ENCODE measurements around the gene SLC30A1. TPM values are rescaled to one million over a fixed set of nuclear protein-coding genes. Genes with fewer than 3 reads are reported as not detected.

Gene SLC30A1
- polyA plus RNA-seq, 3 donors, result 11.9 to 15.4 (median 13.2) TPM

DNA sequence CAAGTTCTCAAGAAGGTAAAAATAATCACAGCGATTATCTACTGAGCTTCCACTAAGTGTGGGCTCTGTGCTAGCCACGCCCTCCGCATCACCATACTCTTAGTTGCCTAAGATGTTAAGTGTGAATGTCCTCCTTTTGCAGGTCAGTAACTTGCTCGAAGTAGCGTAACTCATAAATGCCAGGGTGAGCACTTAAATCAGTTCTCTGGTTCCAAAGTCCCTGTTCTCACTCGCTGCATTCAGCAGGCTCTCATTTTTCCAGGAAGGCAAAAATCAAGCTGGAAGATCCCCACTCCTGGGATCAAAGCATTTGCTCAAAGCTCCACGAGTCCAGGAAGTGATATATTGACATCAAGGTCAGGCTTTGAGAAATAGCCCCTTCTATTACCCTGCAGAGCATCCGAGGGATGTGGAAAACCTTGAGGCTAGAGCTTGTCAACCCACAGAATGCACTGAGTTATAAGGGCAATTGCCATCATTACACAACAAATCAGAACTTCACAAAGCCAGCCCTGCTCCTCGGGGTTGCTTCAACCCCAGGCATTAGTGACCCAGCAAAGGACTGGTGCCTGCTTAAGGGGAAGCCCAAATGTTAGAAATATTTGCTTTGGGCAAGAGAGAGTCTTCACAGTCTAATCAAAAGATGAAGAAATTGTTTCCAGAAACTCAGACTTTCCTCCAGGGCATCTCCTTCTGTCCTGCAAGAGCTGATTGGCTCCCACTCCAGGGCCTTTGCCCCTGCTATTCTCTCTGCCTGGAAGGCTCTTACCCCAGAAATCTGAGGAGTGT is 19.5 kb downstream of the SLC30A1 start:
- H3K36me3 ChIP-seq (replicated peaks in 1 of 2; ENCODE audit: control insufficient read depth in 1 of 2, insufficient read depth in 2 of 2, low read length in 2 of 2), result no peaks in the 10 kb centered on the region
- H3K4me1 Mint-ChIP-seq, result peaks cover 4% of the 10 kb centered on the region
- 96% methylated on average over 8 of the region's 9 CpGs for WGBS (ENCODE audit: insufficient coverage)
- no peaks in the 10 kb centered on the region for H4K20me1 ChIP-seq (ENCODE audit: insufficient read depth, low read length)
- peak overlapping the region in 1 of 7 donors; percentile 72 for H3K27ac Mint-ChIP-seq
- no peak for DNase-seq
- no peaks in the 10 kb centered on the region for H3K27me3 ChIP-seq (ENCODE audit: control insufficient read depth in 2 of 2, insufficient read depth in 2 of 2, low read length in 2 of 2)
- H3K79me2 ChIP-seq (ENCODE audit: insufficient read depth, low read length), result no peaks in the 10 kb centered on the region
- H3K4me3 ChIP-seq (replicated peaks in 1 of 3; ENCODE audit: low read depth in 2 of 3, low read length in 3 of 3), result no peak overlapping the region
- no peak overlapping the region for H3K9ac ChIP-seq (ENCODE audit: insufficient read depth, low read length, poor library complexity, severe bottlenecking)
- H2AFZ ChIP-seq (ENCODE audit: insufficient read depth, low read depth, low read length, poor library complexity, severe bottlenecking), result no peak overlapping the region
- TF ChIP-seq, protein P1, sequence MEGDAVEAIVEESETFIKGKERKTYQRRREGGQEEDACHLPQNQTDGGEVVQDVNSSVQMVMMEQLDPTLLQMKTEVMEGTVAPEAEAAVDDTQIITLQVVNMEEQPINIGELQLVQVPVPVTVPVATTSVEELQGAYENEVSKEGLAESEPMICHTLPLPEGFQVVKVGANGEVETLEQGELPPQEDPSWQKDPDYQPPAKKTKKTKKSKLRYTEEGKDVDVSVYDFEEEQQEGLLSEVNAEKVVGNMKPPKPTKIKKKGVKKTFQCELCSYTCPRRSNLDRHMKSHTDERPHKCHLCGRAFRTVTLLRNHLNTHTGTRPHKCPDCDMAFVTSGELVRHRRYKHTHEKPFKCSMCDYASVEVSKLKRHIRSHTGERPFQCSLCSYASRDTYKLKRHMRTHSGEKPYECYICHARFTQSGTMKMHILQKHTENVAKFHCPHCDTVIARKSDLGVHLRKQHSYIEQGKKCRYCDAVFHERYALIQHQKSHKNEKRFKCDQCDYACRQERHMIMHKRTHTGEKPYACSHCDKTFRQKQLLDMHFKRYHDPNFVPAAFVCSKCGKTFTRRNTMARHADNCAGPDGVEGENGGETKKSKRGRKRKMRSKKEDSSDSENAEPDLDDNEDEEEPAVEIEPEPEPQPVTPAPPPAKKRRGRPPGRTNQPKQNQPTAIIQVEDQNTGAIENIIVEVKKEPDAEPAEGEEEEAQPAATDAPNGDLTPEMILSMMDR (IDR thresholded peaks at IDR 0.05), result no peak
- H3K9me3 Mint-ChIP-seq, result no peaks in the 10 kb centered on the region
- no peak overlapping the region for H3K4me3 Mint-ChIP-seq
- H3K36me3 Mint-ChIP-seq, result no peaks in the 10 kb centered on the region
- H3K9me3 ChIP-seq (replicated peaks in 1 of 2; ENCODE audit: control insufficient read depth in 1 of 2, insufficient read depth in 1 of 2, low read length in 2 of 2), result no peaks in the 10 kb centered on the region
- H3K27me3 Mint-ChIP-seq (ENCODE audit: low read depth in 3 of 3), result peaks cover 3 to 9% (median 6%) of the 10 kb centered on the region in 3 donors
- no peaks in the 10 kb centered on the region for H3K4me1 ChIP-seq (ENCODE audit: control insufficient read depth in 1 of 2, insufficient read depth in 2 of 2, low read length in 2 of 2)
- intact Hi-C loops (cut with micrococcal nuclease), result no loop called here
- no peak overlapping the region for H3K27ac ChIP-seq (ENCODE audit: low read depth in 1 of 2, low read length in 2 of 2)
- H3K4me2 ChIP-seq (replicated peaks; ENCODE audit: extremely low read depth, low read length, poor library complexity, severe bottlenecking), result no peak overlapping the region

DNA sequence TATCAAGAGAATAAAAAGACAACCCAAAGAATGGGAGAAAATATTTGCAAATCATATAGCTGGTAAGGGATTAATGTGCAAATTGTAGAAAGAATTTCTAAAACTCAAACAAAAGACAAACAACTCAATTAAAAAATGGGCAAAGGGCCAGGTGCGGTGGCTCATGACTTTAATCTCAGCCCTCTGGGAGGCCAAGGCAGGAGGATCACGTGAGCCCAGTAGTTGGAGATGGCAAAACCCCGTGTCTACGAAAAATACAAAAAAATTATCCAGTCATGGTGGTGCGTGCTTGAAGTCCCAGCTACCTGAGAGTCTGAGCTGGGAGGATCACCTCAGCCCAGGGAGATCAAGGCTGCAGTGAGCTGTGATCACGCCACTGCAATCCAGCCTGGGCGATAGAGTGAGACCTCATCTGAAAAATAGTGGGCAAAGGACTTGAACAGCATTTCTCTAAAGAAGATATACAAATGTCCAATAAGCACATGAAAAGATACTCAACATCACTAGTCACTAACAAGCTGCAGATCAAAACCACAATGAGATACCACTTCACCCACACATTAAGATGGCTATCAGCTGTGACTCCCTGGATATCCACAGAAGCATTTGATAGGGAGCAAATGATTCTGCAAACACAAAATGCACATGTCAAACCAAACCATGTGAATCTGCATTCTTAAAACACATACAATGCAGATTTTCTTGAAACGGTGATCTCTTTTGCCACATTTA is 20.9 kb downstream of the SLC30A1 start:
- no peak for DNase-seq
- H3K4me1 Mint-ChIP-seq, result no peaks in the 10 kb centered on the region
- Histone ChIP-seq H3K9ac (ENCODE audit: insufficient read depth, low read length, poor library complexity, severe bottlenecking) (no peak overlapping the region), H3K79me2 (ENCODE audit: insufficient read depth, low read length) (no peaks in the 10 kb centered on the region), H3K9me3 (replicated peaks in 1 of 2; ENCODE audit: control insufficient read depth in 1 of 2, insufficient read depth in 1 of 2, low read length in 2 of 2) (no peaks in the 10 kb centered on the region), H3K4me1 (ENCODE audit: control insufficient read depth in 1 of 2, insufficient read depth in 2 of 2, low read length in 2 of 2) (no peaks in the 10 kb centered on the region), H3K27me3 (ENCODE audit: control insufficient read depth in 2 of 2, insufficient read depth in 2 of 2, low read length in 2 of 2) (no peaks in the 10 kb centered on the region), H3K36me3 (replicated peaks in 1 of 2; ENCODE audit: control insufficient read depth in 1 of 2, insufficient read depth in 2 of 2, low read length in 2 of 2) (no peaks in the 10 kb centered on the region), H3K4me2 (replicated peaks; ENCODE audit: extremely low read depth, low read length, poor library complexity, severe bottlenecking) (no peak overlapping the region), H2AFZ (ENCODE audit: insufficient read depth, low read depth, low read length, poor library complexity, severe bottlenecking) (no peak overlapping the region), H3K27ac (ENCODE audit: low read depth in 1 of 2, low read length in 2 of 2) (no peak overlapping the region), H3K4me3 (replicated peaks in 1 of 3; ENCODE audit: low read depth in 2 of 3, low read length in 3 of 3) (no peak overlapping the region), H4K20me1 (ENCODE audit: insufficient read depth, low read length) (no peaks in the 10 kb centered on the region)
- 97% methylated on average over 6 of the region's 8 CpGs for WGBS (ENCODE audit: insufficient coverage)
- peak overlapping the region in 1 of 7 donors; percentile 72 for H3K27ac Mint-ChIP-seq
- H3K4me3 Mint-ChIP-seq, result no peak overlapping the region
- TF ChIP-seq, protein P1 (IDR thresholded peaks at IDR 0.05), result no peak
- peaks cover 3 to 11% (median 6%) of the 10 kb centered on the region in 3 donors for H3K27me3 Mint-ChIP-seq (ENCODE audit: low read depth in 3 of 3)
- H3K36me3 Mint-ChIP-seq, result no peaks in the 10 kb centered on the region
- intact Hi-C loops (cut with micrococcal nuclease), result no loop called here
- H3K9me3 Mint-ChIP-seq, result peaks cover 0 to 2% (median 0%) of the 10 kb centered on the region in 7 donors

Measured in CD14-positive monocyte (primary cell).